ENCODE data around the gene IL22RA2.

DNA sequence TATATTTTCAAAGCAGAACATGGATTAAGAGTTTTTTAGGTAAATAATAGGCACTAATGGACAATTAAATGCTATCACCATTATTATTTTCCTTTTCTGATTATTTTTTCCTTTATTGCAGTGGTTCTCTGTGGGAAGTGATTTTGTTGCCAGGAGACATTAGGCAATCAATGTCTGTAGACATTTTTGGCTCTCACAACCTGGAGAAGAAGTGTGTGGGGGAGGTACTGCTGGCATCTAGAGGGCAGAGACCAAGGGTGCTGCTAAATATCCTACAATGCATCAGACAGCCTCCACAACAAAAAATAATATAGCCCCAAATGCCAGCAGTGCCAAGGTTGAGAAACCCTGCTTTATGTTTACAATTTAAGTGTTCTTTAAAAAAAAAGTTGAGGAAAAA, 37.5 kb upstream of the IL22RA2 start:
- no peak for TF ChIP-seq EHMT2 (IDR thresholded peaks at IDR 0.05)
- TF ChIP-seq, protein P1, sequence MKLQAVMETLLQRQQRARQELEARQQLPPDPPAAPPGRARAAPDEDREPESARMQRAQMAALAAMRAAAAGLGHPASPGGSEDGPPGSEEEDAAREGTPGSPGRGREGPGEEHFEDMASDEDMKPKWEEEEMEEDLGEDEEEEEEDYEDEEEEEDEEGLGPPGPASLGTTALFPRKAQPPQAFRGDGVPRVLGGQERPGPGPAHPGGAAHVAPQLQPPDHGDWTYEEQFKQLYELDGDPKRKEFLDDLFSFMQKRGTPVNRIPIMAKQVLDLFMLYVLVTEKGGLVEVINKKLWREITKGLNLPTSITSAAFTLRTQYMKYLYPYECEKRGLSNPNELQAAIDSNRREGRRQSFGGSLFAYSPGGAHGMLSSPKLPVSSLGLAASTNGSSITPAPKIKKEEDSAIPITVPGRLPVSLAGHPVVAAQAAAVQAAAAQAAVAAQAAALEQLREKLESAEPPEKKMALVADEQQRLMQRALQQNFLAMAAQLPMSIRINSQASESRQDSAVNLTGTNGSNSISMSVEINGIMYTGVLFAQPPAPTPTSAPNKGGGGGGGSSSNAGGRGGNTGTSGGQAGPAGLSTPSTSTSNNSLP (IDR thresholded peaks at IDR 0.05; ENCODE audit: borderline replicate concordance, low read depth, low read length) = no peak

Data from K562 (cell line).